A673 (cell line): ENCODE measurements around the gene TRAPPC12.
"Not testable (repeated sequence)": the region's sequence is repeated elsewhere in the genome, so short reads cannot be mapped to it uniquely, and the experiment has no call there.

Experiments
- CTCF ChIP-seq: fragments of 300-800, 200-600 bp; sonication (generic); conservative IDR thresholded peaks from 2 replicates; pipeline ENCODE4 v1.5.1; 2017; ENCODE audit warnings: low read depth, mild to moderate bottlenecking, antibody characterized with exemption, low read length, moderate library complexity, mixed read lengths
- EZH2 ChIP-seq: fragments of 200-600 bp; sonication (generic); IDR thresholded peaks from 2 replicates; pipeline ENCODE4 v1.6.1; 2017; ENCODE audit warnings: borderline replicate concordance, low read depth, mild to moderate bottlenecking, mixed read lengths, antibody characterized with exemption, low read length; ENCODE audit not compliant: poor library complexity, severe bottlenecking

GRCh38 chr2:3454005-3454404, 74.5 kb downstream of the TRAPPC12 start:
- not testable (repeated sequence) for TF ChIP-seq CTCF, EZH2
